HG02981 (cell line): Measurements from ENCODE around the gene YY1.
"Not testable (repeated sequence)": the region's sequence is repeated elsewhere in the genome, so short reads cannot be mapped to it uniquely, and the experiment has no call there.

ENCODE experiments used
- ATAC-seq: cut with Tn5 transposase; IDR thresholded peaks from one replicate; pipeline ENCODE4 v1.9.1; 2021; ENCODE audit warnings: mild to moderate bottlenecking, moderate library complexity; ENCODE audit not compliant: unreplicated experiment

YY1 gene

GRCh38 chr14:100295376-100296105 is 56.6 kb downstream of the YY1 start:
- no peak for ATAC-seq

GRCh38 chr14:100296106-100296651 is 57.2 kb downstream of the YY1 start:
- no peak for ATAC-seq

GRCh38 chr14:100296729-100297128 is 57.8 kb downstream of the YY1 start:
- ATAC-seq: not testable (repeated sequence)

DNA sequence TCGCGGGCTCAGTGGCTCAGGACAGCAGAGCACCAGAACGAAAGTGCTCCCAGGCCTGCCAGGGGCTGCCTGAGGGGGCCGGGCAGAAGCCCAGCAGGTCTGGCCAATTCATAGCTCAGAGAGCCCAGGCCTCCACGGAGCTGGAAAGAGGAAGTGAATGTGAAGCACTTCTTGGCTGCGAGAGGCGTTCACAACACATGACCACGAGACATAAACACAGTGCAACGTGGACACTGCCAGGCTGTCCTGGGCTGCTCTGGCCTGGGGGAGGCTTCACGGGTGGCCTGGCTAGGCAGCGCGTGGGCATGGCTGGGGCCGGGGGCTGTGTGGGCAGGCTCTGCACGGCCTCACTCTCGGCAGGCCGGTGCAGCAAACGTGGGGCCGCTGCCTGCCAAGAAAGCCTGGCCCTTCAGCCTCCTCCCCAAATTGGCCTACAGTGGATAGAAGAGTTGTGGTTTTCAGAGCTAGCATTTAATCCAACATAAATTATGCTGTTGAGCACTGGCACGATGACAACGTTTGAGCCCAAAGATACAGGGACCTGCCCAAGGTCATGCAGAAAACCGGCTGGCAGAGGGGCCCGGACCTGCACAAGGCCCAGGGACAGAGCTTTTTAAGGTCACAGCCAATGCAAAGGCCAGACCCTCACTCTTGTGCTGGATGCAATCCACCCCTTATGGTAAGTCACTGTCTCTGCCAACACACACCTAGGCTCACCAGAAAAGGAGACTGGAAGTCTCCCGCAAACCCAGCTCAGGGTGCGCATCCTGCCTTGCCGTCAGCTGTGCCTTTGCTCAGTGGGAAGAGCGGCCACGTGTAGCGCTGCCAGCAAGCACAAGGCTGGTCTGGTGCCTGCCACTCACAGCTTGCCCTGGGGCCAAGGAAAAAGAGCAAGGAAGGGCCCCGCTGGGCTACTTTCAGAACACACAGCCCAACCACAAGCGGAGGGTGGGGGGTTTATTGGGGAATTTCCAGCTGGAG is 58.7 kb downstream of the YY1 start:
- peak; percentile 87 for ATAC-seq

GRCh38 chr14:100298551-100299237 is 59.8 kb downstream of the YY1 start:
- ATAC-seq: no peak

GRCh38 chr14:100299238-100299560 is 60.3 kb downstream of the YY1 start:
- no peak for ATAC-seq

DNA sequence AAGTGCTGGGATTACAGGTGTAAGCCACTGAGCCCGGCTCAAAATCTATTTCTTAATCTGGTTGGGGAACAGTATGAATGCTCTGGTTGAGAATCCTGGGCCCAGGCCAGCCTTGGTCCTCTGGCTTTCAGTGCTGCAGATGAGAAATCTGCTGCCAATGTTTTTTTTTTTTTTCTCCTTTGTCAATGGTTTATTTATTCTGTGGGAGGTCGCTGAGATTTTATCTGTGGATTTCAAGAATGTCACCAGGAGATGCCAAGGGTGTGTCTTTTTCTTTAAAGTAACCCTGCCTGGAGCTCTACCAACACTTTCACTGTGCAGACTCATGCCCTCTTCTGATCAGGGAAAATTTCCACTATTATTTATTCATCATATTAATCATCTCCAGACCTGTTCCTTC is 63.7 kb downstream of the YY1 start:
- no peak for ATAC-seq

DNA sequence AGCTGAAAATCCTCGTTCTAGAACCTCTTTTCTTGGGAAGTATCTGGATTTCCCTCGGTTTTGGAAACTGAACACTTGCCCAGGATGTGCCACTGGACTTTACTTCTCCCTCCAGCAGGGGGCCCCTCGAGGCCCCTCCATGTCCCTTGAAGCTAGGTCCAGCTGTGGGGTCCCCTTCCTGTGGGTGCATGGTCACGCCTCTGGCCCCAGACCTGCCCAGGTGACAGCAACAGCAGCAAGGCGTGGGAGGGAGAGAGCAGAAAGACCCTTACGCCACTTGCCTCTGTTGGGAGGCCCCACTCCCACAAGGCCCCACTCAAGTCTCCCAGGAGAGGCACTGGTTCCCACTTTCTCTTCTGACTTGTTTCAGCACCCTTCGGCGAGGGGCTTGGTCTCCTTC is 64.2 kb downstream of the YY1 start:
- ATAC-seq: no peak

- no peak for ATAC-seq
These were observed 65.0 kb downstream of the YY1 start for GRCh38 chr14:100303925-100304324.

DNA sequence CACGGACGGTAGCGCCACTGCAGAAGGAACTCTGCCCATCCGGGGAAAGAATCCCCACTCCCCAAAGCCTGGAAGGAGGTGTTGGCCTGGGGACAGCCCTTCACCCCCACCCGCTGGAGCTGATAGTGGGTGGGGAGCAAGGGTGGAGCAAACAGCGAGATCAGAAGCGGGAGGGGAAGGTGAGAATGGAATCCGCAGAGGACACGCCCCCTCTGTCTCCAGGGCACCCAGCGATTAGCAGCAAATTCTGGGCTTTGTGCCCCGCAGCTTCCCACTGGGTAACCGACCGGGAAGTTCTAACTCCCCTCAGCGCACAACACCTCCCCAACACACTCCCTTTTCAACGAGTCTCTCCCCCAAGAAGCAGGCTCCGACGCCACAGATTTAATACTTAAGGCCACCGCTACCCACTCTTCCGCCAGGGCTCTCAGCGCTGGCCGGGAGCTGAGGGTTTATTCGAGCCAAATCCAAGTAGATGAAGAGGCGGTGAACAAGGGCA is 65.9 kb downstream of the YY1 start:
- ATAC-seq: no peak

GRCh38 chr14:100305324-100306100 is 66.6 kb downstream of the YY1 start:
- ATAC-seq: no peak

DNA sequence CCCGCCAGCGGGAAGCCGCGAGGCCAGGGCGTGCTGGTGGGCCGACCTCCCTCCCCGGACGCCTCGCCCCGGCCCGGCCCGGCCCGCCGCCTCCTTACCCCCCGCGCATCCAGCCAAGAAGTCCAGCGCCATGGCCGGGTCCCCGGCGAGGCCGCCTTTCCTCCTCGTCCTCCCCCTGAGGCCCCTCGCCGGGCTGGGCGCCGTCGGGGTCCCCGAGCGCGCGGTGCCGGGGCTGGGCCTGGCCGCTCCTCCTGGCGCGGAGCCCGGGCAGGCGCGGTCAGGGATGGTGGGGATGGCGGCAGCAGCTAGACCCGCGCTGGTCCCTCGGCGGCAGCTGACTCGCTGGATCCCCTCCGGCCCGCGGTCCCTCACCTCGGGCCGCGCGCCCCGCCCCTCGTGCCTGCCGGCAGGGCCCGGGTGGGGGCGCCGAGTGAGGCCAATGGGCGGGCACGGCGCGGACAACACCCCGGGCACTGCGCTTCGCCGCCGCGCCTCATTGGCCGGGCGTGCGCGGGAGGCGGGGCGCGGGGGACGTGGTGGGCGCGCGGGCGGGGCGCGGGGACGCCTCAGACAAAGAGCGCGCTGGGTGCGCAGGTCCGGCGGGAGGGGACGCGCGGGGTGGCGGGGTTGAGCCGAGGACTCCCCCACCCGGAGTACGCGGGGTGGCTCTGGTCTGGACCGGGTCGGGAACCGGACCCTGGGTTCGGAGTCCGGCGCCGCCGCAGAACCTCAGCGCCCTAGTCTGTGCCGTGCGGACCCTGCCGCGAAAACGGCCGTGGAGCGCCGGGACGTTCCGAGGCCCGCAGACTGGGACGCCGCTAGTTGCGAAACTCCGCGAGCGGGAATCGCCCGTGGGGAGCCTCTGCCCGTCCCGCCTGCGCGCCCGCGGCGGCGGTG is 67.4 kb downstream of the YY1 start, which contains the start of gene SLC25A29:
Gene SLC25A29 (minus strand): TSS at position 344 of the 897 bp plus-strand sequence. CDS start 212 bp downstream, at position 132.
- peak; percentile 89 for ATAC-seq

DNA sequence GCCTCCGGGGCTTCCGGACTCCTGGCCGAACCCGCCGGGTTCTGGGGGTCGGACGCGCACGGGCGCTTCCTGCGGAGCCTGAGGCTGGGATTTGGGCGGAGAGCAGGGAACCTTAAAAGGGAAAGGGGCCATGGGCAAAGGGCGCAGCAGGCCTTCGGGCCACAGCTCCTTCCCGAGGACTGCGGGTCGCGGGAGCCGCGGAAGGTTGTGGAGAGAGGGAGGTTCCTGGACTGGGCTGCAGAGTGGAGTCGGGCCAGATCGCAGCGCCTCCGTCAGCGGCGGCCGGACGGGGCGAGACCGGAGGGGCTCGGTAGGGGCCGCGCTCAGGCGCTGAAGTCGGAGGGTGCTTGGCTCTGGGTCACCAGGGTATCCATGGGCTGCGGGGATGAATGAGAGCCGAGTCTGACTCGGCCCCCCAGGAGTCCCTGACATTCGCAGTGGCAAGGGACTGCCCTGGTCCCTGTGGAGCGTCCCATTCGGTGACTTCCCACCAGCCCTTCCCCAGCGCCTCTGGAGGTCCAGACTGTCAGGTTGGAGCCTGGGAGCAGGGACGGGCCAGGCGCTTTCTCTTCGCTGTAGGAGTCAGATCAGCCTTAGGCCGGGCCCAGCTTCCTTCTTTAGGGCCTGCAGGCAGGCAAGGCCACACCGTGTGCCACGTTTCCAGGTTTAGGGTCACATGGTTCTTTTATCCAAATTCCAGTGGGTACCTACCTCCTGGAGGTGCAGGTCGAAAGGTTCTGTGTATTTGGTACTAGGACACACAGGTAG is 68.2 kb downstream of the YY1 start:
- ATAC-seq: no peak

DNA sequence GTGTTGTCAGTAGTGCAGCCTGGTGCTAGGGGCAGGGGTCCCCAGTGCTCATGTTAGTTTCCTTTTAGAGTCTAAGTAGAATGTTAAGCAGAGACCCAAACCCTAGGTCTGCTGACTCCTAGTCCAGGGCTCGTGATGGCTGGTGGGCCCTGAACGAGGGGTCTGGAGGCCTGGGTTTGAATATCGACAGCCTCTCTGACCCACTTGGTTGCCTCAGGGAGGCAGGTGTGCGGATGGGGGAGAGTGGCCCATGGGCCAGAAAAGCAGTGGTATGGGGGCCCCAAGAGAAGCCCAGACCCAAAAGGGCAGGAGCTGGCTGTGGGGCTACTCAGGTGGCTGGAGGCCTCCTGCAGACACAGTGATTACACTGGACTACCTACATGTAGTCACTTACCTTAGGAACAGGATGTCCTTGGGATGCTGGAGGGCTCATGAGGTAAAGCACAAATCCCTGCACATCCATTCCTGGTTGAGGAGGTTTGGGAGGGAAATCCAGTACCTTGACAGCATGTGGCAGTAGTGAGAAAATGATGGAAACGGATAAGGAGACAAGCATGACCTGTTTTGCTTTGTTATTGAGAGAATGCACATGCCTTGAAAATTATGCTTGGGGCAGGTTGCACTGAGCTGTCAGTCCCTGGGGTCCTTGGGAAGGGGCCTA is 69.0 kb downstream of the YY1 start:
- no peak for ATAC-seq

- not testable (repeated sequence) for ATAC-seq
These were observed 69.5 kb downstream of the YY1 start for GRCh38 chr14:100308427-100308792.

GRCh38 chr14:100309028-100309737 is 70.2 kb downstream of the YY1 start:
- no peak for ATAC-seq
